ENCODE measurements around the gene LIME1. TPM values are rescaled to one million over a fixed set of nuclear protein-coding genes. Genes with fewer than 3 reads are reported as not detected.

Gene LIME1
- total RNA-seq, 5 donors from 2014 or later (not counting 1 experiment from before 2014, with no cell fraction given) = 144 to 248 (median 172) TPM

- peak overlapping the region in 1 of 3 donors; percentile 40 for H3K4me3 Mint-ChIP-seq
- DNase-seq (peak in 7 of 35 experiments; percentile 10 to 41 (median 23)), ATAC-seq (replicated peaks in 1 of 4) (peak in 3 of 4 experiments; percentile 18 to 46 (median 37))
- H3K4me1 ChIP-seq (ENCODE audit: control insufficient read depth in 1 of 2, extremely low read depth in 1 of 2, insufficient read depth in 2 of 2, low read length in 2 of 2) = peaks cover 0 to 25% of the 10 kb centered on the region in 2 experiments
- no peaks in the 10 kb centered on the region for H3K27me3 Mint-ChIP-seq
- H3K27ac Mint-ChIP-seq = peak overlapping the region; percentile 63 to 83
- ChIA-PET POLR2A (no interaction called here), CTCF (no interaction called here)
- H3K9me3 ChIP-seq = no peaks in the 10 kb centered on the region
- H3K36me3 ChIP-seq (ENCODE audit: control insufficient read depth in 2 of 2, extremely low read depth in 1 of 2, insufficient read depth in 1 of 2, low read length in 1 of 2) = no peaks in the 10 kb centered on the region
- WGBS (ENCODE audit: insufficient coverage) = 28% methylated on average over 9 of the region's 12 CpGs
- H3K27me3 ChIP-seq (replicated peaks in 1 of 2; ENCODE audit: control insufficient read depth in 2 of 2, extremely low read depth in 1 of 2, insufficient read depth in 2 of 2, low read length in 1 of 2) = peaks cover 0 to 4% of the 10 kb centered on the region in 2 experiments
- no peak overlapping the region for H3K4me3 ChIP-seq (ENCODE audit: control insufficient read depth in 1 of 2, extremely low read depth in 1 of 2, low read length in 1 of 2)
- H3K4me1 Mint-ChIP-seq = peaks cover 13 to 22% (median 21%) of the 10 kb centered on the region in 3 donors
- no peaks in the 10 kb centered on the region for H3K9me3 Mint-ChIP-seq
- no peak overlapping the region for H3K27ac ChIP-seq (ENCODE audit: low read length)
- no peaks in the 10 kb centered on the region for H3K36me3 Mint-ChIP-seq
Measured at GRCh38 chr20:63782521-63782971, 46.1 kb downstream of the LIME1 start.

- POLR2A ChIA-PET = no interaction called here
- ATAC-seq (replicated peaks in 1 of 4) (no peak), DNase-seq (no peak)
- WGBS (ENCODE audit: insufficient coverage) = 90% methylated on average over 9 of the region's 16 CpGs
- H3K9me3 Mint-ChIP-seq = no peaks in the 10 kb centered on the region
- H3K4me1 Mint-ChIP-seq = peaks cover 13 to 22% (median 21%) of the 10 kb centered on the region in 3 donors
- no peaks in the 10 kb centered on the region for H3K36me3 Mint-ChIP-seq
- Histone ChIP-seq H3K27me3 (replicated peaks in 1 of 2; ENCODE audit: control insufficient read depth in 2 of 2, extremely low read depth in 1 of 2, insufficient read depth in 2 of 2, low read length in 1 of 2) (peaks cover 0 to 10% of the 10 kb centered on the region in 2 experiments), H3K27ac (ENCODE audit: low read length) (no peak overlapping the region), H3K4me3 (ENCODE audit: control insufficient read depth in 1 of 2, extremely low read depth in 1 of 2, low read length in 1 of 2) (no peak overlapping the region), H3K4me1 (ENCODE audit: control insufficient read depth in 1 of 2, extremely low read depth in 1 of 2, insufficient read depth in 2 of 2, low read length in 2 of 2) (peaks cover 0 to 25% of the 10 kb centered on the region in 2 experiments), H3K9me3 (no peaks in the 10 kb centered on the region), H3K36me3 (ENCODE audit: control insufficient read depth in 2 of 2, extremely low read depth in 1 of 2, insufficient read depth in 1 of 2, low read length in 1 of 2) (no peaks in the 10 kb centered on the region)
- peaks cover 0 to 4% of the 10 kb centered on the region in 2 donors for H3K27me3 Mint-ChIP-seq
- no peak overlapping the region for H3K27ac Mint-ChIP-seq
- CTCF ChIA-PET = interaction anchor here (0.5 to 1.0 kb wide), 2 partner anchors 34 to 246 kb away, joined by 3 to 4 read pairs; no protein-coding TSS in a partner anchor
- H3K4me3 Mint-ChIP-seq = no peak overlapping the region
Measured at GRCh38 chr20:63783970-63784369, 47.5 kb downstream of the LIME1 start.

GRCh38 chr20:63785691-63786131 lies 49.2 kb downstream of the LIME1 start:
- 81% methylated on average over 11 of the region's 14 CpGs for WGBS (ENCODE audit: insufficient coverage)
- CTCF ChIA-PET = interaction anchor here in 1 of 2 donors (0.9 to 1.0 kb wide), 3 partner anchors 8 to 79 kb away, joined by 3 to 4 read pairs (median 3); partner anchors contain the start of genes LIME1 and TPD52L2
- ATAC-seq (replicated peaks in 1 of 4) = no peak

GRCh38 chr20:63787302-63787701 lies 50.8 kb downstream of the LIME1 start:
- no peaks in the 10 kb centered on the region for H3K9me3 ChIP-seq
- ATAC-seq (replicated peaks in 1 of 4) (no peak), DNase-seq (no peak)
- Mint-ChIP-seq H3K27me3 (peaks cover 0 to 9% of the 10 kb centered on the region in 2 donors), H3K4me3 (no peak overlapping the region), H3K4me1 (peaks cover 5 to 12% (median 11%) of the 10 kb centered on the region in 3 donors), H3K9me3 (no peaks in the 10 kb centered on the region), H3K27ac (no peak overlapping the region), H3K36me3 (no peaks in the 10 kb centered on the region)
- CTCF ChIA-PET = no interaction called here
- H3K4me1 ChIP-seq (ENCODE audit: control insufficient read depth in 1 of 2, extremely low read depth in 1 of 2, insufficient read depth in 2 of 2, low read length in 2 of 2) = peaks cover 0 to 11% of the 10 kb centered on the region in 2 experiments
- H3K27ac ChIP-seq (ENCODE audit: low read length) = no peak overlapping the region
- H3K36me3 ChIP-seq (ENCODE audit: control insufficient read depth in 2 of 2, extremely low read depth in 1 of 2, insufficient read depth in 1 of 2, low read length in 1 of 2) = no peaks in the 10 kb centered on the region
- no peak overlapping the region for H3K4me3 ChIP-seq (ENCODE audit: control insufficient read depth in 1 of 2, extremely low read depth in 1 of 2, low read length in 1 of 2)
- WGBS (ENCODE audit: insufficient coverage) = 89% methylated on average over 11 of the region's 11 CpGs
- POLR2A ChIA-PET = no interaction called here
- peaks cover 0 to 37% of the 10 kb centered on the region in 2 experiments for H3K27me3 ChIP-seq (replicated peaks in 1 of 2; ENCODE audit: control insufficient read depth in 2 of 2, extremely low read depth in 1 of 2, insufficient read depth in 2 of 2, low read length in 1 of 2)

More at GRCh38 chr20:63785691-63786131, 49.2 kb downstream of the LIME1 start:
- no peak overlapping the region for H3K4me3 ChIP-seq (ENCODE audit: control insufficient read depth in 1 of 2, extremely low read depth in 1 of 2, low read length in 1 of 2)
- Mint-ChIP-seq H3K9me3 (no peaks in the 10 kb centered on the region), H3K36me3 (no peaks in the 10 kb centered on the region), H3K4me3 (no peak overlapping the region), H3K4me1 (peaks cover 13 to 22% (median 21%) of the 10 kb centered on the region in 3 donors), H3K27ac (peak overlapping the region in 1 of 2 donors; percentile 63), H3K27me3 (peaks cover 0 to 4% of the 10 kb centered on the region in 2 donors)
- peaks cover 0 to 25% of the 10 kb centered on the region in 2 experiments for H3K4me1 ChIP-seq (ENCODE audit: control insufficient read depth in 1 of 2, extremely low read depth in 1 of 2, insufficient read depth in 2 of 2, low read length in 2 of 2)
- peaks cover 0 to 25% of the 10 kb centered on the region in 2 experiments for H3K27me3 ChIP-seq (replicated peaks in 1 of 2; ENCODE audit: control insufficient read depth in 2 of 2, extremely low read depth in 1 of 2, insufficient read depth in 2 of 2, low read length in 1 of 2)
- no peaks in the 10 kb centered on the region for H3K9me3 ChIP-seq
- no peak overlapping the region for H3K27ac ChIP-seq (ENCODE audit: low read length)
- DNase-seq = no peak
- POLR2A ChIA-PET = no interaction called here
- no peaks in the 10 kb centered on the region for H3K36me3 ChIP-seq (ENCODE audit: control insufficient read depth in 2 of 2, extremely low read depth in 1 of 2, insufficient read depth in 1 of 2, low read length in 1 of 2)

GRCh38 chr20:63787749-63788148 lies 51.3 kb downstream of the LIME1 start:
- POLR2A ChIA-PET = no interaction called here
- Mint-ChIP-seq H3K27me3 (peaks cover 0 to 9% of the 10 kb centered on the region in 2 donors), H3K4me1 (peaks cover 2 to 7% (median 7%) of the 10 kb centered on the region in 3 donors), H3K27ac (no peak overlapping the region), H3K9me3 (no peaks in the 10 kb centered on the region), H3K36me3 (no peaks in the 10 kb centered on the region), H3K4me3 (no peak overlapping the region)
- ATAC-seq (replicated peaks in 1 of 4) = no peak
- DNase-seq = no peak
- Histone ChIP-seq H3K4me3 (ENCODE audit: control insufficient read depth in 1 of 2, extremely low read depth in 1 of 2, low read length in 1 of 2) (no peak overlapping the region), H3K27me3 (replicated peaks in 1 of 2; ENCODE audit: control insufficient read depth in 2 of 2, extremely low read depth in 1 of 2, insufficient read depth in 2 of 2, low read length in 1 of 2) (peaks cover 0 to 40% of the 10 kb centered on the region in 2 experiments), H3K36me3 (ENCODE audit: control insufficient read depth in 2 of 2, extremely low read depth in 1 of 2, insufficient read depth in 1 of 2, low read length in 1 of 2) (no peaks in the 10 kb centered on the region), H3K9me3 (no peaks in the 10 kb centered on the region), H3K4me1 (ENCODE audit: control insufficient read depth in 1 of 2, extremely low read depth in 1 of 2, insufficient read depth in 2 of 2, low read length in 2 of 2) (peaks cover 0 to 7% of the 10 kb centered on the region in 2 experiments), H3K27ac (ENCODE audit: low read length) (no peak overlapping the region)
- CTCF ChIA-PET = no interaction called here
- 80% methylated on average over 15 of the region's 16 CpGs for WGBS (ENCODE audit: insufficient coverage)

Other genes with a start within 250 kb of the LIME1 start
- gene EEF1A2, start 237.6 kb upstream of the LIME1 start, total RNA-seq = 1 to 10 TPM in 3 of 5 donors, under 1 TPM in 2; 0.50 to 3.1 (median 1.1) TPM
- 100 to 1,000 TPM; 147 to 320 (median 300) TPM for gene PPDPF, start 215.9 kb upstream of the LIME1 start, total RNA-seq
- gene PTK6, start 199.3 kb upstream of the LIME1 start, total RNA-seq = under 1 TPM; 0.15 to 0.47 (median 0.23) TPM
- not detected for gene SRMS, start 188.9 kb upstream of the LIME1 start, total RNA-seq
- 1 to 10 TPM in 2 of 5 donors, under 1 TPM in 3; 0.38 to 1.8 (median 0.70) TPM for gene FNDC11, start 182.5 kb upstream of the LIME1 start, total RNA-seq
- gene HELZ2, start 162.4 kb upstream of the LIME1 start, total RNA-seq = 10 to 100 TPM; 31.6 to 73.0 (median 43.5) TPM
- 10 to 100 TPM; 20.7 to 30.3 (median 29.0) TPM for gene GMEB2, start 109.6 kb upstream of the LIME1 start, total RNA-seq
- 100 to 1,000 TPM in 3 of 5 donors, 10 to 100 TPM in 2; 92.9 to 121 (median 107) TPM for gene STMN3, start 83.2 kb upstream of the LIME1 start, total RNA-seq
- gene RTEL1, start 78.4 kb upstream of the LIME1 start, total RNA-seq = 10 to 100 TPM; 30.7 to 41.6 (median 36.8) TPM
- gene TNFRSF6B, start 40.0 kb upstream of the LIME1 start, total RNA-seq = 1 to 10 TPM in 2 of 5 donors, under 1 TPM in 2, not detected in 1; 0.37 to 1.5 (median 0.91) TPM
- 100 to 1,000 TPM in 2 of 5 donors, 10 to 100 TPM in 3; 58.5 to 102 (median 99.5) TPM for gene ARFRP1, start 28.7 kb upstream of the LIME1 start, total RNA-seq
- 10 to 100 TPM; 42.7 to 71.0 (median 59.0) TPM for gene ZGPAT, start 28.6 kb upstream of the LIME1 start, total RNA-seq
- 100 to 1,000 TPM; 110 to 173 (median 135) TPM for gene SLC2A4RG, start 3.1 kb downstream of the LIME1 start, total RNA-seq
- under 1 TPM; 0.20 to 0.95 (median 0.30) TPM for gene ZBTB46, start 94.6 kb downstream of the LIME1 start, total RNA-seq
- not detected for gene ABHD16B, start 124.8 kb downstream of the LIME1 start, total RNA-seq
- gene TPD52L2, start 128.6 kb downstream of the LIME1 start, total RNA-seq = 10 to 100 TPM; 27.8 to 44.1 (median 39.3) TPM
- gene DNAJC5, start 158.5 kb downstream of the LIME1 start, total RNA-seq = 10 to 100 TPM; 35.4 to 63.7 (median 54.9) TPM
- gene UCKL1, start 219.8 kb downstream of the LIME1 start, total RNA-seq = 10 to 100 TPM; 40.6 to 72.3 (median 67.0) TPM
- gene ZNF512B, start 233.3 kb downstream of the LIME1 start, total RNA-seq = 10 to 100 TPM; 22.7 to 26.3 (median 25.1) TPM
- 10 to 100 TPM; 16.1 to 30.8 (median 17.7) TPM for gene SAMD10, start 243.0 kb downstream of the LIME1 start, total RNA-seq
- gene PRPF6, start 244.5 kb downstream of the LIME1 start, total RNA-seq = 100 to 1,000 TPM in 1 of 5 donors, 10 to 100 TPM in 4; 59.8 to 106 (median 83.5) TPM

Measured in T-cell (primary cell).